B cell (primary cell): ENCODE measurements around the gene SCART1.

Source experiments
- EZH2 ChIP-seq: IDR thresholded peaks from 2 replicates; pipeline ENCODE4 v1.6.1; 2012; ENCODE audit warnings: borderline replicate concordance, low read depth, mild to moderate bottlenecking, moderate library complexity, low read length; ENCODE audit not compliant: insufficient read depth, poor library complexity, severe bottlenecking
- TF ChIP-seq, protein P1 (sequence below): fragments of 200-600 bp; IDR thresholded peaks from one replicate; pipeline ENCODE4 v1.8.0; 2022; ENCODE audit warnings: antibody characterized with exemption, mild to moderate bottlenecking

GRCh38 chr10:133488354-133488753 is 34.6 kb downstream of the SCART1 start:
- TF ChIP-seq, protein P1, sequence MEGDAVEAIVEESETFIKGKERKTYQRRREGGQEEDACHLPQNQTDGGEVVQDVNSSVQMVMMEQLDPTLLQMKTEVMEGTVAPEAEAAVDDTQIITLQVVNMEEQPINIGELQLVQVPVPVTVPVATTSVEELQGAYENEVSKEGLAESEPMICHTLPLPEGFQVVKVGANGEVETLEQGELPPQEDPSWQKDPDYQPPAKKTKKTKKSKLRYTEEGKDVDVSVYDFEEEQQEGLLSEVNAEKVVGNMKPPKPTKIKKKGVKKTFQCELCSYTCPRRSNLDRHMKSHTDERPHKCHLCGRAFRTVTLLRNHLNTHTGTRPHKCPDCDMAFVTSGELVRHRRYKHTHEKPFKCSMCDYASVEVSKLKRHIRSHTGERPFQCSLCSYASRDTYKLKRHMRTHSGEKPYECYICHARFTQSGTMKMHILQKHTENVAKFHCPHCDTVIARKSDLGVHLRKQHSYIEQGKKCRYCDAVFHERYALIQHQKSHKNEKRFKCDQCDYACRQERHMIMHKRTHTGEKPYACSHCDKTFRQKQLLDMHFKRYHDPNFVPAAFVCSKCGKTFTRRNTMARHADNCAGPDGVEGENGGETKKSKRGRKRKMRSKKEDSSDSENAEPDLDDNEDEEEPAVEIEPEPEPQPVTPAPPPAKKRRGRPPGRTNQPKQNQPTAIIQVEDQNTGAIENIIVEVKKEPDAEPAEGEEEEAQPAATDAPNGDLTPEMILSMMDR: no peak
- no peak for TF ChIP-seq EZH2
